HepG2 (cell line): ENCODE results near the gene ARHGDIA. TPM values are rescaled to one million over a fixed set of nuclear protein-coding genes. Genes with fewer than 3 reads are reported as not detected.
A peak's percentile ranks its signal among the peaks of the same experiment; 100 is the strongest.

Experiments
- ATAC-seq: fragments of 200-7000 bp; cut with Tn5 transposase; 3 replicates; pipeline ENCODE4 v1.9.1; 2020; ENCODE audit warnings: mild to moderate bottlenecking, moderate library complexity
- BruUV-seq: library from RNA; stranded (reverse); fragments of 400-500 nt; replicated peaks from 2 replicates; lab custom pipeline; 2021; lab: Mats Ljungman, UMichigan
- CTCF ChIA-PET: fragments of 300-600 bp; formaldehyde crosslinking; extraction: SDS; loops from one replicate; lab custom pipeline; 2021; ENCODE audit warnings: low total read pairs, inconsistent platforms, low intra/inter-chr PET ratio; lab: Yijun Ruan, JAX
- POLR2A ChIA-PET: fragments of 350-600 bp; sonication (Branson Sonifier 250); formaldehyde crosslinking; loops from one replicate; lab custom pipeline; 2020; ENCODE audit warnings: antibody characterized with exemption, inconsistent platforms; lab: Yijun Ruan, JAX
- DNase-seq: peaks from one replicate; pipeline ENCODE4 v3.0.0-alpha.2; 2015; ENCODE audit warnings: low spot score
- FAIRE-seq: peaks from 3 replicates; lab custom pipeline; 2011; peaks lifted over from hg19 to GRCh38; lab: Jason Lieb, UNC
- H2AFZ ChIP-seq: one replicate; pipeline ENCODE4 v1.6.1; 2011; ENCODE audit warnings: low read length, inconsistent platforms
- H3K27ac ChIP-seq: fragments of 300-600 bp; 3 replicates; pipeline ENCODE4 v1.8.0; 2011; ENCODE audit warnings: mixed run types, mild to moderate bottlenecking, mixed read lengths, low read length, inconsistent platforms; ENCODE audit not compliant: insufficient read depth; ENCODE audit errors: extremely low read length
- H3K27me3 ChIP-seq, 2 experiments: fragments of 200-600 bp in 1 of 2; 2 replicates in 1 of 2; 3 replicates in 1 of 2; pipeline versions ENCODE4 v1.6.0 to v1.8.0; 2011; ENCODE audit warnings: low read length in 2 of 2, mild to moderate bottlenecking in 2 of 2, moderate library complexity in 2 of 2, inconsistent platforms in 1 of 2; ENCODE audit not compliant: insufficient read depth in 2 of 2, control insufficient read depth in 1 of 2
- H3K36me3 ChIP-seq, 2 experiments: fragments of 200-600 bp in 1 of 2; replicated peaks in 1 of 2; 2 replicates in 1 of 2; 3 replicates in 1 of 2; pipeline versions ENCODE4 v1.5.1 to v1.8.0; 2011; ENCODE audit warnings: low read length in 2 of 2, inconsistent platforms in 1 of 2; ENCODE audit not compliant: insufficient read depth in 2 of 2, control insufficient read depth in 1 of 2
- H3K4me1 ChIP-seq: 2 replicates; pipeline ENCODE4 v1.5.1; 2012; ENCODE audit warnings: low read length, inconsistent platforms; ENCODE audit not compliant: insufficient read depth
- H3K4me2 ChIP-seq: 2 replicates; pipeline ENCODE4 v1.6.0; 2011; ENCODE audit warnings: low read depth, low read length, inconsistent platforms
- H3K4me3 ChIP-seq, 3 experiments: fragments of 200-600 bp in 1 of 3; sonication (generic), shearing (Covaris generic) in 1 of 3; replicated peaks in 1 of 3; 2 replicates each; pipeline ENCODE4 v1.5.1; 2011 to 2016; ENCODE audit warnings: low read length in 3 of 3, inconsistent platforms in 2 of 3, low read depth in 2 of 3, mild to moderate bottlenecking in 2 of 3, control low read depth in 1 of 3, mixed read lengths in 1 of 3; ENCODE audit not compliant: insufficient read depth in 1 of 3
- H3K79me2 ChIP-seq: one replicate; pipeline ENCODE4 v1.6.1; 2011; ENCODE audit warnings: low read length, inconsistent platforms; ENCODE audit not compliant: insufficient read depth
- H3K9ac ChIP-seq: 2 replicates; pipeline ENCODE4 v1.6.0; 2011; ENCODE audit warnings: mild to moderate bottlenecking, low read depth, low read length, inconsistent platforms; ENCODE audit not compliant: insufficient read depth
- H3K9me3 ChIP-seq: 2 replicates; pipeline ENCODE4 v1.5.1; 2012; ENCODE audit warnings: mild to moderate bottlenecking, low read length
- H4K20me1 ChIP-seq: 2 replicates; pipeline ENCODE4 v1.6.0; 2011; ENCODE audit warnings: inconsistent platforms, mild to moderate bottlenecking, low read length, moderate library complexity; ENCODE audit not compliant: insufficient read depth
- AFF4 ChIP-seq: sonication (generic); formaldehyde crosslinking; IDR thresholded peaks from 2 replicates; pipeline ENCODE4 v1.4.0; 2020; ENCODE audit warnings: missing genetic modification reagents
- AGO2 ChIP-seq: fragments of 200-400 bp; formaldehyde crosslinking; optimal IDR thresholded peaks from 2 replicates; pipeline ENCODE3; 2017; ENCODE audit warnings: mild to moderate bottlenecking, low read depth, low read length, moderate library complexity
- AKAP8 ChIP-seq: sonication (generic); formaldehyde crosslinking; IDR thresholded peaks from 2 replicates; pipeline ENCODE4 v1.5.1; 2020; ENCODE audit warnings: mild to moderate bottlenecking, missing genetic modification reagents
- CBX1 ChIP-seq: IDR thresholded peaks from one replicate; pipeline ENCODE4 v1.6.1; 2016; ENCODE audit warnings: antibody characterized with exemption, low read depth
- CEBPB ChIP-seq: IDR thresholded peaks from 2 replicates; pipeline ENCODE4 v1.6.1; 2011; ENCODE audit warnings: low read depth, low read length, improper control_type of control experiment, borderline replicate concordance
- GABPA ChIP-seq, 2 experiments: IDR thresholded peaks; 2 replicates each; pipeline ENCODE4 v1.6.1; 2011 to 2016; ENCODE audit warnings: low read depth in 2 of 2, low read length in 1 of 2, missing biosample characterization in 1 of 2, missing genetic modification characterization in 1 of 2
- GATAD2A ChIP-seq: IDR thresholded peaks from 2 replicates; pipeline ENCODE4 v1.6.1; 2016
- GMEB2 ChIP-seq: IDR thresholded peaks from 2 replicates; pipeline ENCODE4 v1.6.1; 2016; ENCODE audit warnings: missing biosample characterization, missing genetic modification reagents, low read depth
- HNRNPL ChIP-seq: fragments of 200-400 bp; formaldehyde crosslinking; IDR thresholded peaks from 2 replicates; pipeline ENCODE4 v1.6.1; 2017; ENCODE audit warnings: mild to moderate bottlenecking, low read depth, low read length
- KDM3A ChIP-seq: IDR thresholded peaks from 2 replicates; pipeline ENCODE4 v1.6.1; 2018; ENCODE audit warnings: low read depth, missing compliant biosample characterization
- MIER2 ChIP-seq: IDR thresholded peaks from 2 replicates; pipeline ENCODE4 v1.6.1; 2016; ENCODE audit warnings: missing biosample characterization, missing genetic modification reagents
- MZF1 ChIP-seq: sonication (generic); formaldehyde crosslinking; IDR thresholded peaks from 2 replicates; pipeline ENCODE4 v1.8.1; 2023; ENCODE audit warnings: mild to moderate bottlenecking, missing genetic modification reagents, borderline replicate concordance
- NAIF1 ChIP-seq: sonication (generic); formaldehyde crosslinking; IDR thresholded peaks from 2 replicates; pipeline ENCODE4 v1.5.0; 2020; ENCODE audit warnings: mild to moderate bottlenecking, missing genetic modification reagents, borderline replicate concordance
- RXRA ChIP-seq: sonication (generic); formaldehyde crosslinking; IDR thresholded peaks from 2 replicates; pipeline ENCODE4 v1.5.1; 2020; ENCODE audit warnings: missing genetic modification reagents
- TMF1 ChIP-seq: sonication (generic); formaldehyde crosslinking; IDR thresholded peaks from 2 replicates; pipeline ENCODE4 v1.8.1; 2022; ENCODE audit warnings: low read depth, missing genetic modification reagents
- ZFP41 ChIP-seq: sonication (generic); formaldehyde crosslinking; IDR thresholded peaks from 2 replicates; pipeline ENCODE4 v1.4.0; 2020; ENCODE audit warnings: mild to moderate bottlenecking, missing genetic modification reagents, borderline replicate concordance
- WGBS: methylation state at CpG from one replicate; pipeline ENCODE4 v1.1.6; 2017; ENCODE audit warnings: low lambda C conversion rate; 5-methylcytosine and 5-hydroxymethylcytosine counted together
- in situ Hi-C: cut with HindIII; loops from 2 replicates; pipeline ENCODE4 v1.10.0; 2017; ENCODE audit warnings: low pct_unique_long_range_greater_than_20kb; ENCODE audit not compliant: extremely low pct_ligation_motif_present
- intact Hi-C: fragments of 100-400 bp; cut with micrococcal nuclease; formaldehyde crosslinking; loops from one replicate; pipeline ENCODE4 v1.10.0; 2022; ENCODE audit not compliant: unreplicated experiment
- polyA plus RNA-seq, 8 experiments: library from polyadenylated mRNA; depleted of rRNA in 3 of 8; stranded (reverse) in 7 of 8; unstranded in 1 of 8; fragments of >200 nt; fragmentation: Illumina TruSeq in 4 of 8; extraction: Trizol in 4 of 8; gene quantifications; 2 replicates each; pipeline versions ENCODE4 v1.2.1 to v1.2.3, GENCODE V29; 2011 to 2016; ENCODE audit warnings: low read depth in 4 of 8, missing spikeins in 1 of 8, mixed read lengths in 1 of 8; ENCODE audit not compliant: insufficient read depth in 1 of 8
- total RNA-seq, 5 experiments: library from RNA; depleted of rRNA; stranded (reverse); fragments of >200 nt; fragmentation: Illumina TruSeq; extraction: Trizol; gene quantifications; 2 replicates each; pipeline ENCODE4 v1.2.3, GENCODE V29; 2016; ENCODE audit warnings: low read depth in 1 of 5
- TF ChIP-seq, protein P1 (sequence below): sonication (generic); formaldehyde crosslinking; IDR thresholded peaks from 2 replicates; pipeline ENCODE4 v1.9.0; 2022; ENCODE audit warnings: missing genetic modification reagents, mild to moderate bottlenecking, borderline replicate concordance

ARHGDIA gene
- total and polyA plus RNA-seq, 2 of the 13 experiments (the other 11 are each of a cell fraction or from before 2014, with no cell fraction given) = 40.0 to 64.0 TPM

- TF ChIP-seq NAIF1 (CRISPR knock-in tag) (no peak), RXRA (CRISPR knock-in tag) (peak; percentile 36; the same call in 1 of the 2 replicates), CEBPB (peak; percentile 89), GABPA (IDR thresholded peaks at IDR 0.05; ENCODE audit: low read depth, low read length) (no peak), GABPA (CRISPR knock-in tag; IDR thresholded peaks at IDR 0.05; ENCODE audit: low read depth) (no peak), ZFP41 (CRISPR knock-in tag) (no peak), GATAD2A (CRISPR knock-in tag) (peak; percentile 33; the same call in 1 of the 2 replicates)
- TF ChIP-seq, protein P1, sequence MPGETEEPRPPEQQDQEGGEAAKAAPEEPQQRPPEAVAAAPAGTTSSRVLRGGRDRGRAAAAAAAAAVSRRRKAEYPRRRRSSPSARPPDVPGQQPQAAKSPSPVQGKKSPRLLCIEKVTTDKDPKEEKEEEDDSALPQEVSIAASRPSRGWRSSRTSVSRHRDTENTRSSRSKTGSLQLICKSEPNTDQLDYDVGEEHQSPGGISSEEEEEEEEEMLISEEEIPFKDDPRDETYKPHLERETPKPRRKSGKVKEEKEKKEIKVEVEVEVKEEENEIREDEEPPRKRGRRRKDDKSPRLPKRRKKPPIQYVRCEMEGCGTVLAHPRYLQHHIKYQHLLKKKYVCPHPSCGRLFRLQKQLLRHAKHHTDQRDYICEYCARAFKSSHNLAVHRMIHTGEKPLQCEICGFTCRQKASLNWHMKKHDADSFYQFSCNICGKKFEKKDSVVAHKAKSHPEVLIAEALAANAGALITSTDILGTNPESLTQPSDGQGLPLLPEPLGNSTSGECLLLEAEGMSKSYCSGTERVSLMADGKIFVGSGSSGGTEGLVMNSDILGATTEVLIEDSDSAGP = 0 out of 2 replicates have a peak, but pooled peaks have one; percentile 35
Observed at GRCh38 chr17:81837641-81838040, 33.5 kb downstream of the ARHGDIA start (continued).

GRCh38 chr17:81834831-81835267 lies 36.3 kb downstream of the ARHGDIA start, which contains the start of gene PPP1R27:
TSS of gene PPP1R27 (minus strand) at chr17:81835050. CDS start at chr17:81834953, 97 bp downstream.
- no peak for FAIRE-seq
- Histone ChIP-seq H3K4me3 (peak within 1 kb of the TSS; percentile 50 to 72 (median 62); a peak in 5 of 6 replicates), H4K20me1 (no peaks in the 10 kb centered on the region), H3K4me2 (peak within 1 kb of the TSS; percentile 84), H3K9ac (peak within 1 kb of the TSS; percentile 79), H3K27me3 (no peaks in the 10 kb centered on the region; a peak in 1 of 5 replicates), H3K79me2 (peaks cover 16% of the 10 kb centered on the region), H3K36me3 (no peaks in the 10 kb centered on the region), H3K27ac (peak within 1 kb of the TSS; percentile 93), H3K4me1 (peaks cover 69% of the 10 kb centered on the region), H2AFZ (no peak within 1 kb of the TSS), H3K9me3 (no peaks in the 10 kb centered on the region)
- BruUV-seq = no TSS peak
- CTCF ChIA-PET = no interaction called here
- POLR2A ChIA-PET = interaction anchor here (2.1 to 8.9 kb wide), 5 partner anchors 8 to 121 kb away, joined by 19 to 40 read pairs (median 27); partner anchors contain the start of gene P4HB
- intact Hi-C loops (no loop called here), in situ Hi-C loops (no loop called here)
- no peak for DNase-seq
- 89% methylated on average over 26 of the region's 26 CpGs for WGBS
- no peak for ATAC-seq
- TF ChIP-seq AGO2 (peak; percentile 82), KDM3A (CRISPR knock-in tag) (no peak), GMEB2 (CRISPR knock-in tag) (no peak), HNRNPL (0 out of 2 replicates have a peak, but pooled peaks have one; percentile 5), AFF4 (CRISPR knock-in tag) (no peak), CBX1 (no peak), MIER2 (CRISPR knock-in tag) (no peak), TMF1 (0 out of 2 replicates have a peak, but pooled peaks have one; percentile 28), MZF1 (CRISPR knock-in tag) (no peak), AKAP8 (CRISPR knock-in tag) (0 out of 2 replicates have a peak, but pooled peaks have one; percentile 16)
